ENCODE measurements around the gene KCNA3.

The KCNA3 gene

DNA sequence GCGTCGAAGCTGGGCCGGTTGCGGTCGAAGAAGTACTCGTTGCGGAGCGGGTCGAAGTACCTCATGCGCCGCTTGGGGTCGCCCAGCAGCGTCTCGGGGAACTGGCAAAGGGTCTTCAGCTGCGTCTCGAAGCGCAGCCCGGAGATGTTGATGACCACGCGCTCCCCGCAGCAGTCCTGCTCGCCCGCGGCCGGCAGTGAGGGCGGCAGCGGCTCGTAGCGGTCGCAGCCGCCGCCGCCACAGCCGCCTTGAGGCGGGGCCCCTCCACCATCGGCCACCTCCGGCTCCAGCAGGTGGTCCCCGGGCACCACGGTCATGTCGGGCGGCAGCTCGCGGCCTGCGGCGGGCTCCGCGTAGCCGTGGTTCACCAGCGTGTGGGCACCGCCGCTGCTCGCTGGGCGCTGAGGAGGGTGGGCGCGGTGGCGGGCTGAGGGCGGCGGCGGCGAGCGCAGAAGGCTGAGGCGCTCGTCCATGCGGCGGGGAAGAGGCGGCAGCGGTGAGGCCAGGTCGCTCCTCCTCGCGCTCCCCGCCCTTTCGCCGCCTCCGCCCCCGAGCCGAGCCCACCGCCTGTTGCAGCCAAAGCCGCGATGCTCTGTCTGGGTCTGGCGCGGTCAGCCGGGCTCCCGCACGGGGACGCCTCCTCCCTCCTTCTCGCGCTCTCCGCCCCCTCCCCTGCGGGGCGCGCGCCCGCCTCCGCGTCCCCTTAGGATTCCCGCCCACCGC is at the start of gene KCNA3:
KCNA3 (minus strand) TSS at position 604 of the 723 bp plus-strand sequence; CDS start at position 473, 131 bp downstream.
- Histone ChIP-seq H3K27me3 (ENCODE audit: control insufficient read depth in 5 of 5, insufficient read depth in 4 of 5, low read length in 5 of 5) (peaks cover 21 to 34% (median 31%) of the 10 kb centered on the region in 5 donors), H3K27ac (ENCODE audit: low read depth, low read length) (no peak within 1 kb of the TSS), H3K9ac (ENCODE audit: low read length in 5 of 5) (no peak within 1 kb of the TSS), H3K4me1 (ENCODE audit: control insufficient read depth in 5 of 5, insufficient read depth in 5 of 5, low read length in 5 of 5) (peaks cover 0 to 28% (median 18%) of the 10 kb centered on the region in 5 donors), H3K36me3 (ENCODE audit: control insufficient read depth in 5 of 5, insufficient read depth in 5 of 5, low read length in 5 of 5) (no peaks in the 10 kb centered on the region), H3K4me3 (ENCODE audit: low read depth in 1 of 5, low read length in 5 of 5) (peak within 1 kb of the TSS; percentile 11 to 73 (median 57)), H3K9me3 (ENCODE audit: control insufficient read depth in 5 of 5, low read length in 5 of 5) (peaks cover 0 to 4% (median 0%) of the 10 kb centered on the region in 5 donors)

DNA sequence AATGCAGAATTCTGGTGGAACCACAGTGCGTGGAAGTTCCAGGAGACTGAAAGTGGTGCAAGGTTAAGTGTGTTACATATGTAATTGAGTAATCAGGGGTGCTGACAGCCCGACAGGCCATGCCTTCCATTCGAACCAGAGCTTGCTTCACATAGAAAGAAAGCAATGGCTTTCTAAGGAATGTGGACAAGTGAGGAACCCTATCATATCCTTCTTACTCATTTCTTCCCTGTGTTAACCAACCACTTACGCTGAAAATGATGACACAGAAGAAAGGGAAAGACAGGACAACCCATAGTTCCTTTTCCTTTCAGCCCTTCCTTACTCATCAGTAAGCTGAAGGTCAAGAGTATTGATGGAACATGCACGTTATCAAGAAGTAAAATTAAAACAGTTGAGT is 48.1 kb upstream of the KCNA3 start:
- no peaks in the 10 kb centered on the region for H3K36me3 ChIP-seq (ENCODE audit: control insufficient read depth in 5 of 5, insufficient read depth in 5 of 5, low read length in 5 of 5)
- H3K27ac ChIP-seq (ENCODE audit: low read depth, low read length): no peak overlapping the region
- H3K27me3 ChIP-seq (ENCODE audit: control insufficient read depth in 5 of 5, insufficient read depth in 4 of 5, low read length in 5 of 5): peaks cover 0 to 2% (median 0%) of the 10 kb centered on the region in 5 donors
- H3K4me1 ChIP-seq (ENCODE audit: control insufficient read depth in 5 of 5, insufficient read depth in 5 of 5, low read length in 5 of 5): peaks cover 0 to 8% (median 5%) of the 10 kb centered on the region in 5 donors
- H3K9ac ChIP-seq (ENCODE audit: low read length in 5 of 5): no peak overlapping the region
- H3K4me3 ChIP-seq (ENCODE audit: low read depth in 1 of 5, low read length in 5 of 5): no peak overlapping the region
- H3K9me3 ChIP-seq (ENCODE audit: control insufficient read depth in 5 of 5, low read length in 5 of 5): no peaks in the 10 kb centered on the region

DNA sequence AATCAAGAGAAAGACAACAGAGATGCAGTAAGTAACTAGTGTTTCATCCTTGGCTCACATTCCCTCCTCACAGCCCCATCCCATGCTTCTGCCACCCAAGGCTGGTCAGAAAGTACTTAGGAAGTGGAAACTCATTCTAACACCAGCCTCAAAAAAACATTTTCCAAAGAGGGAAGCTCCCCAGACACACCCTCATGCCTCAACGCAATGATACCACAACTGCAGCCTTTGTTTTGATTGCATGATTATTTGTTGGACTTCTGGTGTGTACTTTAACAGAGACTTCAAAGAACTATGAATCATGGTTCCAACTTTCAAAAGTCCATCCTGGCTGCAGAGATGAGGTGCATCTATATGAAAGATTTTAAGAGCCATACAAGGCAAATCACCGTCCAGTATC is 45.2 kb upstream of the KCNA3 start:
- peaks cover 0 to 2% (median 0%) of the 10 kb centered on the region in 5 donors for H3K27me3 ChIP-seq (ENCODE audit: control insufficient read depth in 5 of 5, insufficient read depth in 4 of 5, low read length in 5 of 5)
- H3K9ac ChIP-seq (ENCODE audit: low read length in 5 of 5): no peak overlapping the region
- H3K27ac ChIP-seq (ENCODE audit: low read depth, low read length): no peak overlapping the region
- H3K4me3 ChIP-seq (ENCODE audit: low read depth in 1 of 5, low read length in 5 of 5): no peak overlapping the region
- no peaks in the 10 kb centered on the region for H3K4me1 ChIP-seq (ENCODE audit: control insufficient read depth in 5 of 5, insufficient read depth in 5 of 5, low read length in 5 of 5)
- no peaks in the 10 kb centered on the region for H3K9me3 ChIP-seq (ENCODE audit: control insufficient read depth in 5 of 5, low read length in 5 of 5)
- H3K36me3 ChIP-seq (ENCODE audit: control insufficient read depth in 5 of 5, insufficient read depth in 5 of 5, low read length in 5 of 5): no peaks in the 10 kb centered on the region

DNA sequence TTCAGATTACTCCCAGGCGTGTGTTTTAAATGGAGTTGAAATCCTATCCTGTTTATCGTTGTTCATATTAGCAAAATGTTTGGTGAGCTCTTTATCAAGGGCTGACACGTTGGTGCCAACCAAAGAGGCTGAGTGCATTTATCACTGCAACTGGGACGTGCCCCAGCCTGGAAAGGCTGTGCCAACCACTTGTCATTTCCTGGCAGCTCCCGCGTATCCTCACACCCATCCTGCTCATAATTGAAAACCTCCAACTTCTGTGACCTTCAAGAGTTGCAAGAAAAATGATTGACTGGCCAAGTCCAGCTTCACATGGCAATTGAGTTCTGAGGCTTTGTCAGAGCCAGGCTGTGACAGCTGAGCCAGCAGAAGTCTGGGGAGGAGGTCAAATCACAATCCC is 43.7 kb upstream of the KCNA3 start:
- Histone ChIP-seq H3K27me3 (ENCODE audit: control insufficient read depth in 5 of 5, insufficient read depth in 4 of 5, low read length in 5 of 5) (peaks cover 0 to 2% (median 0%) of the 10 kb centered on the region in 5 donors), H3K36me3 (ENCODE audit: control insufficient read depth in 5 of 5, insufficient read depth in 5 of 5, low read length in 5 of 5) (no peaks in the 10 kb centered on the region), H3K4me3 (ENCODE audit: low read depth in 1 of 5, low read length in 5 of 5) (no peak overlapping the region), H3K9ac (ENCODE audit: low read length in 5 of 5) (no peak overlapping the region), H3K27ac (ENCODE audit: low read depth, low read length) (no peak overlapping the region), H3K4me1 (ENCODE audit: control insufficient read depth in 5 of 5, insufficient read depth in 5 of 5, low read length in 5 of 5) (no peaks in the 10 kb centered on the region), H3K9me3 (ENCODE audit: control insufficient read depth in 5 of 5, low read length in 5 of 5) (no peaks in the 10 kb centered on the region)

DNA sequence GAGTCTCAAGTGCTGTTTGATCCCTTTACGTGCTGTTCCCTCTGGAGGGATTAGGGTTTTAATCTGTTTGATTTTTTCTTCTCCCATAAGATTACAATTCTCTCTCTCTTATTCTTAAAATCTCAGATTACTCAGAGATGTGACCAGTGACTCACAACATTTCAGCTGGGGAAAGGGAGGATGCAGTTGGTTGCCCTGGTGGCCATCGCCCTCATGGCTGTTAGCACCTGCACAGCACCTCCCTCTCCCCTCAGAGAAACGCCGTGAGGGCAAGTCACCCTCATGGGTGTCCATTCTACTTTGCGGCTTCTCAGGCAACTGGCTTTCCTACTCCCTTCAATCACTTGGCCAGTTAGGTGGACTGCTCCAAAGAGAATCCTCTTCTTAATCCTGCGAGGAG is 42.4 kb upstream of the KCNA3 start:
- H3K4me3 ChIP-seq (ENCODE audit: low read depth in 1 of 5, low read length in 5 of 5): no peak overlapping the region
- no peaks in the 10 kb centered on the region for H3K4me1 ChIP-seq (ENCODE audit: control insufficient read depth in 5 of 5, insufficient read depth in 5 of 5, low read length in 5 of 5)
- no peak overlapping the region for H3K27ac ChIP-seq (ENCODE audit: low read depth, low read length)
- no peaks in the 10 kb centered on the region for H3K9me3 ChIP-seq (ENCODE audit: control insufficient read depth in 5 of 5, low read length in 5 of 5)
- H3K27me3 ChIP-seq (ENCODE audit: control insufficient read depth in 5 of 5, insufficient read depth in 4 of 5, low read length in 5 of 5): peaks cover 0 to 2% (median 0%) of the 10 kb centered on the region in 5 donors
- H3K9ac ChIP-seq (ENCODE audit: low read length in 5 of 5): no peak overlapping the region
- H3K36me3 ChIP-seq (ENCODE audit: control insufficient read depth in 5 of 5, insufficient read depth in 5 of 5, low read length in 5 of 5): no peaks in the 10 kb centered on the region

DNA sequence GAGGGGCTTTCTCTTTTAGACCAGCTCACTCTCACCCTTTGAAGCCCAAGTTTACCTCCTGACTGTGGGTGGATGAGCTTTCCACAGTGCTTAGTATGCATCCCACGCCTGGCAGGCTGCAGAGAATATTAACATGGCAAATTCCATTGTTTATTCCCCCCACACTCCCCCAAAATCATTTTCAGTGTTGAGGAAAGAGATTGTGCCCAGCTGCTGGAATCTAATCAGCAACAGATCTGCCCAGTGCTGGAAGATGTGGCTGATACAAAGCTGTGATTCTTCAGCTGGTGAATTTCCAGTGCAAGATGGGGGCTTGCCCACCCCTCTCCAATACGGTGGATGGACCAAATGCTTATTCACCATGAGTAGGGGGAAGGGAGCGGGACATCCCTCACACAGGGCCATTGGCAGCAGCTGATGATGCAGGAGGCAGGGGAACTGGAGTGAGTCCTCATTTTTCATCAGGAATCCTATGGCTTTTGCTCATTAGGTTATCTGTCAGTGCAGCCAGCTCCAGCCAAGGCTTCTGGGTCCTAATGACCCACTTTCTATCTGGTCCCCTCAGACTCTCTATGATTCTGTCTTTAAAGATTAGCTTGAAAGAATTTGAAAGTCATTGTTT is 39.7 kb upstream of the KCNA3 start:
- Histone ChIP-seq H3K36me3 (ENCODE audit: control insufficient read depth in 5 of 5, insufficient read depth in 5 of 5, low read length in 5 of 5) (no peaks in the 10 kb centered on the region), H3K27me3 (ENCODE audit: control insufficient read depth in 5 of 5, insufficient read depth in 4 of 5, low read length in 5 of 5) (peaks cover 0 to 2% (median 0%) of the 10 kb centered on the region in 5 donors), H3K27ac (ENCODE audit: low read depth, low read length) (no peak overlapping the region), H3K9me3 (ENCODE audit: control insufficient read depth in 5 of 5, low read length in 5 of 5) (no peaks in the 10 kb centered on the region), H3K4me1 (ENCODE audit: control insufficient read depth in 5 of 5, insufficient read depth in 5 of 5, low read length in 5 of 5) (no peaks in the 10 kb centered on the region), H3K4me3 (ENCODE audit: low read depth in 1 of 5, low read length in 5 of 5) (no peak overlapping the region), H3K9ac (ENCODE audit: low read length in 5 of 5) (no peak overlapping the region)

DNA sequence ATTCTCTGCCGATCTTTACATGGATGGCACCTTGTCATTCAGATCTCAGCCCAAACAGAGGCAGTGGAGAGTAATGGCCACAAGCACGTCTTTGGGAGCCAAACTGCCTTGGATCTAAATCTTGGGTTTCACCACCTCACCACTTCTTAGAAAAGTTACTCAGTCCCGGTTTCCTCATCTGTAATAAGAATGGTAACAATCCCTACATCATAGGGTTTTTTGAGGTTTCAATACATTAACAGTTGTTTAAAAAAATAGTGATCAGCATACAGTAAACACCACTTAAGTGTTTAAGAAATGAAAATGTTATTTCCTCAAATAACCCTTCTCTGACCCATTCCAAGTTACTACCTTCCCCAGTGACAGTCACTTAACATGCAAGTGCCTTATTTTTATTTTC is 38.5 kb upstream of the KCNA3 start:
- Histone ChIP-seq H3K4me1 (ENCODE audit: control insufficient read depth in 5 of 5, insufficient read depth in 5 of 5, low read length in 5 of 5) (peaks cover 0 to 9% (median 6%) of the 10 kb centered on the region in 5 donors), H3K9me3 (ENCODE audit: control insufficient read depth in 5 of 5, low read length in 5 of 5) (no peaks in the 10 kb centered on the region), H3K4me3 (ENCODE audit: low read depth in 1 of 5, low read length in 5 of 5) (no peak overlapping the region), H3K27me3 (ENCODE audit: control insufficient read depth in 5 of 5, insufficient read depth in 4 of 5, low read length in 5 of 5) (no peaks in the 10 kb centered on the region), H3K9ac (ENCODE audit: low read length in 5 of 5) (no peak overlapping the region), H3K27ac (ENCODE audit: low read depth, low read length) (no peak overlapping the region), H3K36me3 (ENCODE audit: control insufficient read depth in 5 of 5, insufficient read depth in 5 of 5, low read length in 5 of 5) (no peaks in the 10 kb centered on the region)

DNA sequence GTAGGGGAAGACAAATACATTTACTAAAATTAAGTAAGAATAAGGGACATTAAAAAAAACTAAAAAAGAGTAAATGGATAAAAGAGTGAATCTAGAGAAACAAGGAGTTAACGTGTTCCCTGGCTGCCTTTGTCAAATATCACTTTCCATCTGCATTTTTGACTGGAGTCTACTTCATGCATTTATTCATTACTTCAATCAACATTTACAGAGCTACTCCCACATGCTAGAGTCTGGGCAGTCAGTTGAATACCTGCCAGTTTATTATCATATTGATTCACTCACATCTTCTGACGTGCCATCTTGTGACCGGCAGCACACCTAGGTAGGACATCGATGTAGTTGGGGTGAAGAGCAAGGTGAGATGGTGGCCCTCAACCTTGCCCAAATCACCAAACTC is 35.6 kb upstream of the KCNA3 start:
- H3K9ac ChIP-seq (ENCODE audit: low read length in 5 of 5): no peak overlapping the region
- no peak overlapping the region for H3K4me3 ChIP-seq (ENCODE audit: low read depth in 1 of 5, low read length in 5 of 5)
- no peaks in the 10 kb centered on the region for H3K36me3 ChIP-seq (ENCODE audit: control insufficient read depth in 5 of 5, insufficient read depth in 5 of 5, low read length in 5 of 5)

DNA sequence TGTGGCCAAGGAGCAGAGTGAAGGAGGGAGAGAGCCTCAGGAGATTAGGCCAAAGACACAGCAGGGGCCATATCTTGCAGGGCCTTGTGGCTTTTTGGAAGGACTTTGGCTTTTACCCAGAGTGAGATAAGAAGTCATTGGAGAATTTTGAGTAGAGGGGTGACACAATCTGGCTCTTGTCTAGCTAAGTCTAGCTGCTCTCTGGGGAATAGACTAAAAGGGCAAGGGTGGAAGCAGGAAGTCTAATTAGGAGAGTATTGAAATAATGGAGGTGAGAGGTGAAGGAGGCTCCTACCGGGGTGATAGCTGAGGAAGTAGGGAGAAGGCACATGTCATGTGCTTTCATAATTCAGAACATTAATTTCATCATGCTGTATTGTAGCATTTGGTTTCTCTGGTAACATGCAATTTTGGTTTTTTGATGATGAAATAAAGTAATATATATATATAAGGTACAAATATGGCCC is 34.3 kb upstream of the KCNA3 start:
- H3K9ac ChIP-seq (ENCODE audit: low read length in 5 of 5): no peak overlapping the region
- H3K4me1 ChIP-seq (ENCODE audit: control insufficient read depth in 5 of 5, insufficient read depth in 5 of 5, low read length in 5 of 5): peaks cover 0 to 9% (median 6%) of the 10 kb centered on the region in 5 donors
- no peak overlapping the region for H3K4me3 ChIP-seq (ENCODE audit: low read depth in 1 of 5, low read length in 5 of 5)
- H3K27me3 ChIP-seq (ENCODE audit: control insufficient read depth in 5 of 5, insufficient read depth in 4 of 5, low read length in 5 of 5): no peaks in the 10 kb centered on the region
- H3K9me3 ChIP-seq (ENCODE audit: control insufficient read depth in 5 of 5, low read length in 5 of 5): no peaks in the 10 kb centered on the region
- no peak overlapping the region for H3K27ac ChIP-seq (ENCODE audit: low read depth, low read length)
- no peaks in the 10 kb centered on the region for H3K36me3 ChIP-seq (ENCODE audit: control insufficient read depth in 5 of 5, insufficient read depth in 5 of 5, low read length in 5 of 5)

More for the DNA sequence above, 35.6 kb upstream of the KCNA3 start:
- no peaks in the 10 kb centered on the region for H3K9me3 ChIP-seq (ENCODE audit: control insufficient read depth in 5 of 5, low read length in 5 of 5)
- no peak overlapping the region for H3K27ac ChIP-seq (ENCODE audit: low read depth, low read length)
- peaks cover 0 to 9% (median 6%) of the 10 kb centered on the region in 5 donors for H3K4me1 ChIP-seq (ENCODE audit: control insufficient read depth in 5 of 5, insufficient read depth in 5 of 5, low read length in 5 of 5)
- no peaks in the 10 kb centered on the region for H3K27me3 ChIP-seq (ENCODE audit: control insufficient read depth in 5 of 5, insufficient read depth in 4 of 5, low read length in 5 of 5)

DNA sequence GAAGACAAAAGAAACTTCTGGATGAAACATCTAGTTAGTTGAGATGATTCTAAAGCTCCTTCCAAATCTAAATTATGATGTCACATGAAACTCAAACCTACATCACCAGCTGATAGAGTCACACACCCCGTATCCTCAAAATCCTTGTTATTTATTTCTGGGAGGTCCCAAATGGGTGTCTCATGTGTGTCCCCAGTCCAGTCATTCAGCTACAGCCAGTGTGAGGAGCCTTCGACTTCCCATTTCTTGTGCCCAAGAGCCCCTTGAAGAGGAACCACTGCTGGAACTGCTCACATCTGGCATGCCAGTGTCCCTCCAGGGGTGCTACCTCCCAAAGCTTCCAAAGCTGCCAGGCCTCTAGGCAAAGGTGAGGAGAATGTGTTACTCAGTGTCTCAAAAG is 32.5 kb upstream of the KCNA3 start:
- Histone ChIP-seq H3K36me3 (ENCODE audit: control insufficient read depth in 5 of 5, insufficient read depth in 5 of 5, low read length in 5 of 5) (no peaks in the 10 kb centered on the region), H3K9me3 (ENCODE audit: control insufficient read depth in 5 of 5, low read length in 5 of 5) (no peaks in the 10 kb centered on the region), H3K9ac (ENCODE audit: low read length in 5 of 5) (no peak overlapping the region), H3K4me3 (ENCODE audit: low read depth in 1 of 5, low read length in 5 of 5) (no peak overlapping the region), H3K27me3 (ENCODE audit: control insufficient read depth in 5 of 5, insufficient read depth in 4 of 5, low read length in 5 of 5) (no peaks in the 10 kb centered on the region), H3K4me1 (ENCODE audit: control insufficient read depth in 5 of 5, insufficient read depth in 5 of 5, low read length in 5 of 5) (peaks cover 0 to 9% (median 6%) of the 10 kb centered on the region in 5 donors), H3K27ac (ENCODE audit: low read depth, low read length) (no peak overlapping the region)
